Gastrocnemius medialis (tissue), 4 donors: ENCODE data around the gene ZEB2.

ENCODE experiments used
- CTCF ChIP-seq, 5 experiments: fragments of 450-650 bp in 3 of 5; fragments of 200-600 bp in 2 of 5; sonication (generic) in 2 of 5; IDR thresholded peaks in 4 of 5; conservative IDR thresholded peaks in 1 of 5; 1 replicate in 4 of 5; 2 replicates in 1 of 5; pipeline ENCODE4 v1.5.1; 2016 to 2019; ENCODE audit warnings: antibody characterized with exemption in 5 of 5, mild to moderate bottlenecking in 3 of 5, moderate library complexity in 3 of 5
- POLR2A ChIP-seq, 2 donors: fragments of 450-650 bp; IDR thresholded peaks; one replicate each; pipeline ENCODE4 v1.6.1; 2017; ENCODE audit warnings: antibody characterized with exemption in 2 of 2, mild to moderate bottlenecking in 2 of 2, moderate library complexity in 2 of 2

- TF ChIP-seq POLR2A (IDR thresholded peaks at IDR 0.05), result no peak
- no peak for TF ChIP-seq CTCF (IDR thresholded peaks at IDR 0.05 in 4 of 5, conservative IDR thresholded peaks at IDR 0.05 in 1 of 5)
Observed at GRCh38 chr2:144429396-144430112, 90.4 kb downstream of the ZEB2 start.
